HG03103 (cell line): ENCODE data around the gene DUSP1.

ENCODE experiments used
- ATAC-seq: cut with Tn5 transposase; IDR thresholded peaks from one replicate; pipeline ENCODE4 v1.9.1; 2021; ENCODE audit warnings: low read depth; ENCODE audit not compliant: unreplicated experiment

Gene DUSP1

GRCh38 chr5:172727551-172727950, 43.4 kb downstream of the DUSP1 start:
- no peak for ATAC-seq

DNA sequence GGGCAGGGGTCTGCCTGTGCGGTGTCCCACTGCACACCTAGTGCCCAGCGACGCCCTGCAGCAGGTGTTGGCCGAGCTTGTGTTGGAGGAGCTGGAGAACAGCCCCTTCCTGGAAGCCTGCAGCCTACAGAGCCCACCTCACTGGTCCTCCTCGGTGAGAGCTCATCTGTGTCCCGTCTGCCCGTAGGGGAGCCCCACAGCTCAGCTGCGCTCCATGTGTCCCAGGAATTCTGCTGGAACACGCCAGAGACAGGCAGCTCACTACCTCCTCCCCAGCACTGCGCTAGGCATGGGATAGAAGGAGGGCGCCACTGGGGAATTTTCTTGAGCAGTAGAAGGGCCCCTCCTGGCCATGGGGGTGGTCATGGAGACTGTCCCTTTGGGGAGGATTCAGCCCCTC, 44.0 kb downstream of the DUSP1 start:
- no peak for ATAC-seq

GRCh38 chr5:172725785-172726184, 45.2 kb downstream of the DUSP1 start:
- ATAC-seq: no peak

DNA sequence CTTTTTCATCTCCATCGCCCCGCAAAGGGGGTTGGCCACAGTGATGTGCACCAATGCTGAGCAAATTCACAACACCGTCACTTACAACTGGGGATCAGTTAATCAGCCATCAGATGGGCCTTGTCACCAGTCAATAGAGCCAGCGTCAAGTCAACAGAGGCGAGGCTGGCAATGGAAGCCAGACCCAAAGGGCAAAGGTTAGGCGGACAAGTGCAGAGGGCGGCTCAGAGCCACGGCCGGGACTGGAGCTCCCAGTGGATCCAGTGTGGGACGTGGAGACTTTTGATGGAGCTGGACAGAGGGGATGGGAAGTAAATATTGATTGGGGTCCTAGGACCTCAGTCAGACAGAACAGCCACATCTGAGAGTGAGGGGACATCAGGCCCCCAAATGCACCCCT, 45.7 kb downstream of the DUSP1 start:
- ATAC-seq: no peak

DNA sequence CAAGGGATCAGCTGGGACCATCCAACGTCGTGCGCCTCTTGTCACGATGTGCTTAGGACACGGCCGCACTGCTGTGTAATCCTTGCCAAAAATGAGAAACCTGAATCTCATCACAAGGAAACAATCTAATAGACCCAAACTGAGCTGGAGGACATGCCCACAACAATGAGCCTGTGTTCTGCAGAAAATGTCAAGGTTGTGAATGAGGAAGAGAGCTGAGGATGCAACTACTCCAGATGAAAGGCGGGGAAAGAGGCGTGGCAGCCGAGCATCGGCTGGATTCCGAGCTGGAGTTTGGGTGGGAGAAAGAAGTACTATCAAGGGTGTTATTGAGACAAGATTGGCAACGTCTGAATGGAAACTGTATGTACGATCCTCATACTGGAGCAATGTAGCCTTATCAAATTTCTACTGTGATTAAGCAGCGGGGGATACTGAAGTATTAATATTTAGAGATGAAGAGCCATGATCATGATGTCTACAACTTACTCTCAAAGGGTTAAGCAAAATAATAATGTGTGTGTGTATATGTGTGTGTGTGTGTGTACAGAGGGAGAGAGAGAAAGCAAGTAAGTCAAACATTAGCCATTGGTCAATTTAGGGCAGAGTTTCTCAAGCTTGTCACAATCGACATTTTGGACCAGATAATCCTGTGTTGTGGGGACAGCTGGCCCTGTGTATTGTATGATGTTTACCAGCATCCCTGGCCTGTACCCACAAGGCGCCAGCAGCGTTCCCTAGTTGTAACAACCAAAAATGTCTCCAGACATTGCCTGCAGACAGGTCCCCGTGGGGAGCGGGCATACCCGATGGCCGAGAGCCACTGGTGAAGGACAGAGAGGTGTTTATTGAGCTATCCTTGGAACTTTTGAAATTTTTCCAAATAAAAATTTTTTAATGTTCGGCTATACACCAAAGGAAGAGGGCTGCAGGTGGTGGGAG, 46.5 kb downstream of the DUSP1 start:
- no peak for ATAC-seq

DNA sequence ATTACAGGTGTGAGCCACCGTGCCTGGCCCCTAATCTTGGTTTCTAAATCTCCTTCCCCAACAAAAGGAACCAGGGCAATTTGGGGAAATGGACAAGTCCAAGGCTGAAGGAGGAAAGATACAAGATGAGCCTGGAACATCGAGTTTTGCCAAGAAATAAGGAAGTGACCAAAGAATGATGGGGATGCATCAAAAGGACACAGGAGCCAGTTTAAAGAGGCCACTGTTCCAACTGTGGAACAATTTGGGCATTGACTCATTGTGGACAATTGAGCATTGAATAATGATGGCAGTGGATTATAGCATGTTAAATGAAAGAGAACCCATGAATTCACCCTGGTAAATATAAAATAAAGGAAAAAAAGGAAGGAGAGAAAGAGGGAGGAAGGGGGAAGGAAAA, 47.5 kb downstream of the DUSP1 start:
- no peak for ATAC-seq

DNA sequence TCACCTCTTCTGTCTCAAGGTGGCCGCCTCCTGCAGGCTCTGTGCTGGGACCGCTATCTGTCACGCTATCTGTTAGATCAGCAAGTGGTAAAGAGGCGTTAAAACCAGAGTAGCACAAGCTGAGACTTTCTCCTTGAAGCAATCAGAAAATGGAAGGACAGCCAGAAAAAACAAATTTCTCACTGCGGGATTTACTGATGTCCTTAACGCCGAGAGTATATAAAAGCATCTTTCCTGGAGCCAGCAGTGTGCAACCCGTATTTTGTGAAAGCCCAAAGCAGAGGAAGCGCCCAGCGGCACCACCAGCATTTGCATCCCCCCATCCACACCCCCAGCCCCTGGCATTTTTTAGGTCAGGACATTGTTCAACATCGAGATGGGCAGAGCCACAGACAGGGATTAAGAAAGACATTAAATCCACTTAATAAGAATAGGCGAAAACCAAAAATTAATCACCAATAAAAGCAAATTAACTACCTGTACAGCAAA, 48.6 kb downstream of the DUSP1 start:
- no peak for ATAC-seq

DNA sequence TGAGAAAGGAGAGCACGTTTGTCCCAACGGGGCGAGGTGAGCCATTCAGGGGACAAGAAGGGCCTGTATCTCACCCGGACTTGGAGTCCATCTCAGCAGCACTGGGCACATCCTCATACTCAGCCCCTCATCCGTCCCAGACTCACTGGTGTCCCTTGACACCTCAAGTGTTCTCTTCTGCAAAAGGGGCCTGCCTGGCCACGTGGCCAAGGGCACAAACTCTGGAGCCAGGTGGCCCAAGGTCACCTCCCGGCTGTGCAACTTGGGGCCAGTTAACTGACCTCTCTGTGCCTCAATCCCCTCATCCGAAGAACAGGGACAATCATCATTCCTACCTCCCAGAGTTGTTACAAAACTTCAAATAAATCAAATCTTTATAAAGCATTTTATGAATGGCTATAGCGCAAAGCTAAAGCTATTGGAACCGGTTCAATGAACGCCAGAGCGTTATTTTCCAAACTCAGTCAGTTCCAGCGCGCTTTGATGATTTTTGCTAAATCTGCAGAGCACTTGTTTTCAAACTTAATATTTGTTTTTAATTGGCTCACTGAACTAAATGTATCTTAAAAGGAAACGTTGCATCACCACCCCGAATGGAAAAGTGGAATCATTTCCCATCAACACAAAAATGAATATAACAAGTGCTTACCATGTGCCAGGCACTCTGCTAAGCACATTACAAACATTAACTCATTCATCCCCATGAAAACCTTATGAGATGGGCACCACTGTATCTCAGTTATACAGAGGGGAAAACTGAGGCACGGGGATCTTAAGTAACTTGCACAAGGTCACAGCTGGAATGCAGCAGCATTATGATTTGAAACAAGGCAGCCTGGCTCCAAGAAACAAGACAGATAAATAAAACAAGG, 49.3 kb downstream of the DUSP1 start:
- ATAC-seq: no peak

DNA sequence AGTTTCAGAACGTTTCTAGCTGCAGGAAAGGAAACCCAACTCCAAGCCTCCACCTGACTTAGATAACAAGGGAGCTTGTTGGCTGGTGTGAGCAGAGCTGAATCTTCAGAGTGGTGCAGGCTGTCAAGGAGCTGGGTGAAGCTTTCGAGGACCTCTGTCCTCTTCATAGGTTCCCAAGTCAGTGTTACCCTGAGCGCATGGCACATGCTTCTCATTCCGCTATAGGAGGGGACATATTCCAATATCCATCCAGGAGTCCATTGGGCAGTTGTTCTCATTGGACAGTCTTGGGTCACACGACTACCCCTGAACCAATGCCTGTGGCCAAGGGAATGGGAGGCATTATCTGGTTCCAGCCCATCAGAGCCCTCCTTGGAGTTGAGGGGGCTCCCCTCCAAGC, 50.3 kb downstream of the DUSP1 start:
- ATAC-seq: no peak

GRCh38 chr5:172719211-172719610, 51.8 kb downstream of the DUSP1 start:
- ATAC-seq: no peak

- ATAC-seq: no peak
Observed at GRCh38 chr5:172718527-172719114, 52.4 kb downstream of the DUSP1 start.
